PC-3 (cell line): ENCODE measurements around the gene MYL9.

ENCODE experiments used
- CTCF ChIP-seq: fragments of 300-600 bp; sonication (generic); conservative IDR thresholded peaks from 2 replicates; pipeline ENCODE4 v1.5.1; 2017; ENCODE audit warnings: antibody characterized with exemption, low read depth, mild to moderate bottlenecking, low read length
- EZH2 ChIP-seq: fragments of 300-600 bp; sonication (generic); IDR thresholded peaks from one replicate; pipeline ENCODE4 v1.6.1; 2017; ENCODE audit warnings: antibody characterized with exemption, mild to moderate bottlenecking, low read length; ENCODE audit not compliant: unreplicated experiment
- EZH2phosphoT487 ChIP-seq: fragments of 300-600 bp; sonication (generic); IDR thresholded peaks from 2 replicates; pipeline ENCODE4 v1.6.1; 2018; ENCODE audit warnings: mild to moderate bottlenecking, antibody characterized with exemption, low read length, borderline replicate concordance

- TF ChIP-seq CTCF: no peak
- no peak for TF ChIP-seq EZH2
- TF ChIP-seq EZH2phosphoT487: no peak
These were observed 14.8 kb upstream of the MYL9 start for GRCh38 chr20:36526521-36527011.
